Stimulated activated CD4-positive, alpha-beta T cell treated with anti-CD3 and anti-CD28 coated beads, Interleukin-2, amount 100 ng/mL, for 4 hours (primary cell): ENCODE data around the gene SLC39A11.

Experiments
- DNase-seq: peaks from one replicate; pipeline ENCODE4 v3.0.0-alpha.2; 2020; ENCODE audit warnings: low read depth

SLC39A11 gene

DNA sequence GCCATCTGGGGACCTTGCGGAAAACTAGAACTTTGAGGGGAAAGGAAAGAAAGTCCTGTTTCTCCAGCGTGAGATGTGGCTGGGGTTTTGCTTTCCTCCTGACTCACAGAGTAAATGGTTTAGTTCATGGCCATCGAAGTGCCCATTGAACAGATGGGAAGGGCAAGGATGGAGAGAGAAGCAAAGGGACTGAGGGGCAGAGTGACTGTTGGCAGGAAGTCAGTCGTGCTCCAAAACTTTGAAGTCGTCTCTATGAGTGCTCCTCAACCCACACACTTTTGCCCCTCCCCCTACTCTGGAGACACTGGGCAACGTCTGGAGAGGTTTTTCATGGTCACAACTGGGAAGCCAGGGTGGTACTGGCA lies 476.9 kb downstream of the SLC39A11 start:
- no peak for DNase-seq

DNA sequence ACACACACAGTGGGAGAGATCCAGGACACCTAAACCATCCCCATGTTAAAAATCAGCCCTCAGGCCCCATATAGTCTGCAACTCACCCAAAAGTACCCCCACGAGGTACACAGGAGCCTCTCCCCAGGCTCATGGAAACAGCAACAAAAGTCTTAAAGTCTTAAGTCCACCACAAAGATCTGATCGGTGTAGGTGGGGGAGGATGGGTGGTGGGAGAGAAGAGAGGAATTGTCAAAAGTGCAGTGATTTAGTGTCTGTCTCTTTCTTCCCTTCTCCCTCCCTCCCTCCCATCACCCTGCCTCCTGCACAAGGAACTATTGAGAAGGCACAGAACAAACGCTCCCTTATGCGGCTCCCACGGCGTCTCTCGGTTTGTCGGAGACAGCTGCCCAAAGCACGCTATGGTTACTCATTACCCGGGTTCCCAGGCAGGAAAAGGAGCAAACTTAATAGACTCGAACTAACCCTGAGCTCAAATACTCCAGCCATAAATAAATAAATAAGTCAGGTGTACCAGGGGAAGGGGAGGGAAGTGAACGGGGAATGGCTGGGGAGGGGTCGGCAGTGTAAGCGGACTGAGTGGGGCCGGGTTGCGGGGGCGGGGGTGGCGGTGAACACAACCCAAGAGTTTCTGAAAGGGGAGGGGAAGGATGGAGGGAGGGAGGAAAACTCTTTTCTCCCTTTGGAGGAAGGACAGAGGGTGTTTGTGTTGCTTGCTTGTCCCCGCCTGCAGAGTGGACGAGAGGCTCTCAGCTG lies 477.4 kb downstream of the SLC39A11 start:
- no peak for DNase-seq

DNA sequence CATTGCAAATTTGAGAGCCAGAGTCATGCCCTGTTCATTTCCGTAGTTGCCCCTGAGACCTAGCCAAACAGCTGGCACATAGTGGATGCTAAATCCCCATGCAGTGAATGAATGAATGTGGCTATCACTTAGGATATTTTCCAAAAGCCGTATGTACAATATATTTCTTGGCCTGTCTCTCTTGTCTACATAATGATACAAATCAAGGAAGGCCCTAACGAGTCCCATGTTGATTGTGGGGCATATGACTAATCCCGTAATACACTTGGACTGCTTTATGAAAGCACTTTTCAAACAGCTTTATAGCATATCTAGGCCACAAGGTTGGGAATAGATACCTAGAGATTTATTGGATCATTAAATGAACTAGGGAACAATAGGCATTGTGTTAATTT lies 478.0 kb downstream of the SLC39A11 start:
- DNase-seq: no peak

DNA sequence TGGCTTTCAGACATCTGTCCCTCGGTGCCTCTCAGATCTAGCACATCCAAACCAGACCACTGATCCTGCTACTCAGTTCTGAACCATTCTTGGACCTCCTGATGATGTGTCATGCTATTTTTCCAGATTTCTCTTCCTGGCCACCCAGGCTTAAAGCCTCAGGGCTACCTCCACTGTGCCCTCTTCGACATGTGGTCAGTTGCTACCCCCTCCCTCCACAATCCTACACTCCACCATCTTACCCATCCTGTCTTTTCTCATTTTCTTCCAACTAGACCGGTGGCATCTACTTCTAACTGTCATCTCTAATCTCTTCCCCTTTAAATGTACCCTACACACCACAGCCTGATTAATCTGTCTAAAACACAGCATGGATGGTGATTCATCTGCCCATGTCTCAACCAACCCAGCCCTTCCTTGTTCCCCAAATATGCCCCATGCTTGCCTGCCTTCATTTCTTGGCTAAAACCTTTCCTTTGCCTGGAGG lies 478.6 kb downstream of the SLC39A11 start:
- DNase-seq: no peak

DNA sequence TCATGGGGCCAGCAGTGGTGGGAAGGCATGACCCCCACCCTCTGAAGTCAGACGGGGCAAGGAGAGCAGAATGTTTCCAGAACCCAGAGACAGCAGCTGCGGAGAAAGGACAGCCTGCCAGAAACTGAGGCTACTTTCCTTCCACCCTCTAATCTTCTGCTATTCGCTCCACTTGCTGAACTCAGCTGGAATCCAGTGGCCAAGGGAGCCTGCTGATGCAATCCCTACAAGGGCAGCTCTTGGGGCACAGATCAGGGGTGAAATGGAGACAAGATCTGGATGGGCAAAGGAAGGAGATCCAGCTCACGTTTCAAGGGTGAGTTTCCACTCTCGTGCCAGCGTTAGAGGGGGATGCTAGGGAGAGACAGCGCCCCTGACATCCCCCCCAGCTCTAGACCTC lies 479.1 kb downstream of the SLC39A11 start:
- DNase-seq: no peak

DNA sequence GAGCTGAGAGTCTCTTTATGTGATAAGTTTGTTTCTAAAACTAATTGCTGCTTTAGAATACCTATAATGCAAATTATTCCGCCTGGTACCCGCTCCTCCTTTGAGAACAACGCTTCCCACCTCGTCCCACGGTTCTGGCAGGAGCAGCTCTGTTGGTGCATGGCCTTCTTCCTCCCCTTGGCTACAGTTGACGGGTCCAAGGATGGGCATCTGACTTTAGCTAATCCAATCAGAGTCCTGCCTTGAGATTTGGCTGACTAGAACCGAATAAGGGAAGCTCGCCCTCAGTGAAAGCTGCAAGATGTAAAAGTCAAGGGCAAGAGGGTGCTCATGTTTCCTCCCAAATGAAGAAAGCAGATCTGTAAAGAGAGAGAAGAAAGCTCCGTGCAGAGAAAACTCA lies 481.3 kb downstream of the SLC39A11 start:
- no peak for DNase-seq

DNA sequence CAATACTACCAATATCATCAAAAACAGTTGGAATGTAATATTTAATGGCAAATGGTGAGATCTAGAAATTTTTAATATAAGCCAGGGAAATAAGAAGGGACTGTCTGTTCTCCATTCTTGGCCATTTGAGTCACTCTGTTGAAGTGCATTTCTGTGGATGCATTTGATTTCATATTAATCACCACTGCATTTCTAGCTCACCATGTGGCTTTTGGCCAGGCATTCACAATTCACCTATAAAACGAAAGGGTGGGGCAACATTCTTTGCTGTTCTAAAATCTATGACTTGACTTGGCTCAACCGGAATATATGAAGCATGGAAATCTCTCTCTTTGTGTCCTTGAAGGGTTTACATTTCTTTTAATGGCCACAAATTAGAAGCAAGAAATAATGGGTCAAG lies 483.0 kb downstream of the SLC39A11 start:
- no peak for DNase-seq

DNA sequence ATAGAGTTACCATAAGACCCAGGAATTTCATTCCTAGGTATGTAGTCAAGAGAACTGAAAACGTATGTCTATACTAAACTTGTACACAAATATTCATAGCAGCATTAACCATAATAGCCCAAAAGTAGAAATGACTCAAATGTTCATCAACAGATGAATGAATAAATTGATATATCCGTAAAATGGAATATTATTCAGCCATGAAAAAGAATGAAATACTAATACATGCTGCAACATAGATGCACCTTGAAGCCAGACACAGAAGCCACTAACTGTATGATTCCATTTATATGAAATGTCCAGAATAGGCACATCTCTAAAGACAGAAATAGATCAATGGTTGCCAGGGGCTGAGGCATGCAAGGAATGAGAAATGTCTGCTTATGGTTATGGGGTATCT lies 484.1 kb downstream of the SLC39A11 start:
- DNase-seq: no peak

DNA sequence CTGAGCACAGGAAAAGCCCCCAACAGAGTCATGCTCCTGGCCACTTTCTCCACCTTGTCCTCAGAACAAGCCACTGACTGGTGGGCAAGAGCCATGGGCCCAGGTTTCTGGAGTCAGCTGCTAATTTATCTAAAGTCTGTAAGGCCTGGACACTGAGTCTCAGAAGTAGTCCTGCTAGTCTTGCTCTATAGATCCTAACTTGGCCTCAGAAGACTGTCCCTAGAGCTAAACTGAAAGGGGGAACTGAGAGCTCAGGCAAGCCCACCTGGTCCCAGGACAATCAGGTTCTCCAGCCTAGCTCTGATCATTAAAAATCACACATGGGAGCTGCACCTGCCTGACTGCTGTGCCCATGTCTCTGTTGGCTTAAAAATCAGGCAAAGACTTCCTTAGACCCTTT lies 485.8 kb downstream of the SLC39A11 start:
- DNase-seq: no peak

DNA sequence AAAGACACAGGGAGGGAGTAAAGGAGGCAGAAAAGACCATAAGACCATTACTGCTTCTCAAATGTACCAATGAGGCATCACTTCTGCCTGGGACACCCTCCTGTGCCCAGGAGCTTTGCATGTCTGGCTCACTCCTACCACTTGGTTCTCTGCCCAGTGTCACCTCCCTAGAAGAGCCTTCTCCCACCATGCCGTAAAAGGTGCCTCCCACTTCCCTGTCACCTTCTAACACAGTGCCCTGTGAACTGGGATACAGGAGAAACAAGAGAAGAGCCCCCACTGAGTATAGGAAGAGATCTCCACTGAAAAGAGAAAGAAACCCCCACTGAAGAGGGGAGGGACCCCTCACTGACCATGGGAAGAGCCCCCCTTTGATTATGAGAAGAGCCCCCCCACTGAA lies 486.9 kb downstream of the SLC39A11 start:
- no peak for DNase-seq

DNA sequence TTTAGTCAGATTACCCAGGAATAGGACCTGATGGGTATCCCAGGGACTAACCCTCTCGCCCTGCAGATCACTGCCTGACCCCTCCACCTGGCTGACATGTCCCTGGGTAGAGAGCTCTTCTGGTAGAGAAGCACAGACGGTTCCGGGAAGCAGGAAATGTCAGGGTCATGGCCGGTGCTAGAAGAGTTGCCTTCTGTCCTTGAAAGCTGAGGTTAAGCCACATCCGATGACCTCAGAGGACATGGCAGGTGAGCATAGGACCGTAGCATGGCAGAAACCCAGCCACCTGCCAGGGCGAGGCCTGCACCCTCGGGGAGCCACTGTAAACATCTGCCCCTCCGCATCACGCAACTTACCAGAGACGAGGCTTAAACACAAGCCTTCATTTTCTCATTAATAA lies 488.0 kb downstream of the SLC39A11 start:
- no peak for DNase-seq

DNA sequence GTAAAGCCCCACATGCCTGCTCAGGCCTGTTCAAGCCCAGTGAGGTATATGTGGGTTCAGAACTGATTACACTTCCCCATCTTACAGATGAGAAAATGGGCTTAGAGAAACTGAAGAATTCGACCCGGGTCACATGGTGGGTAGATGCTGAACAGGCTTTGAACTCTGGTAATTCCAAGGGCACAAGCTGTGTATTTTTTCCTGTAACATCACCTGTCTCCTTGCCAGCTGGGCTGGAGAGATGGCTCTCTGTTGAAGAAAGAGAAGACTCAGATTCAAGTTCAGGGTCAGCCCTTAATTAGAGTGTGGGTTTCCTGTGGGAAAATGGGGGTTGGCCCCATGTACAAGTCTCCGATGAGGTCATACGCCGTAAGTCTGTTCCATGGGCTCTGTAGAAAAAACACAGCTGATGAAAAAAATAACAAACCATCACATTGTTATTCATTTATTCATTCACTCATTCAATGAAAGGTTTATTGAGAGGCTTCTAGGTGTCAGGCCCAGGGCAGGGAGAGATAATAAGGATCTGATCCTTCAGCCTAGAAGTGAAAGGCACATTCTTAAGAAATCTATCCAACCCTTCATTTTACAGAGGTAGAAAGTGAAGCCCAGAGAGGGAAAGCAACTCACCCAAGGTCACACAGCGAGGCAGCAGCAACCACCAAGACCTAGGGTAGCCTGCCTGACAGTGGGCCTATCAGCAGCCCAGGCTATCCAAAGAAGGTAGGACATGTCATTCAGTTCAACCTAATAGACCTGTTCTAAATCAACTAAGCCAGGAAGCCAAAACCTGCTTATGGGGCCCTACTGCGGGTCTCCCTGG lies 488.9 kb downstream of the SLC39A11 start:
- no peak for DNase-seq

DNA sequence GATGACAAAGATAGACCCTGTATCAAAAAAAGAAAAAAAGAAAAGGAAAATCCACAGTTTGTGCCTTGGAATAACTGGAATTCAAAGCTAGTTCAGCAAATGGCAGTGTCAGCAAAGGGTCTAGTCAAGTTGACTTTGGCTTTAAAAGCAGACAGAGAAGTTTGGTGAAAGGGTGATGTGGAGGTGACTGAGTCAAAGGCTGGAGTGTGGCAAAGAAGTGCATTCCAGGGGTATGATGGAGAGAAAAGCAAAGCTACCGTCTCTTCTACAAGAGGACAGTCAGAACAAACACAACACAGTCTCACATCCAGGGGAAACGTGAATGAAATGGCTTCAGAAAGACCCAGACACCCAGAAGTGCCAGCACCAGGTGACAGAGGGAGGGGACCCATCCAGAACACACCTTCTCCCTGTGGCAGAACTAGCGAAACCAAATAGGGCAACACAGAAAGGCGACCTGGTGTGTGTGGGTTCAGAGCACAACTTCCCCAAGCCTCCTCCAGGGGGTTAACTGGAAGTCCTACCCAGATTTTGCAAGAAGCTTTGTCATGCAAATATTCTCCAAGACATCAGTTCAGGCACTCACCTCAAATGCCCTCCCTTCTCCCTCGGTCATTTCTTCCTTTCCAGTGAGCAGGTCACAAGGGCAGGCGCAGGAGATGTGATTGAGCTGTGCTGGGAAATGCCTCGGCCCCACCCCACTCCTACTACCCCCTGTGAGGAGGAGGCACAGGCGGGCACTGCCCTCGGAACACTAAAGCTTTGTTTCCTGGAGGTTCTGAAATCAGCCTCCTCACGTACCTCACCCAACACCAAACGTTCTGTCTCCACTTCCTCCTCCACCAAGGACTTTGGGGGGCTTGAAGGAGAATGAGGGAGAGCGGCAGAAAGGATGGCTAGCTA lies 489.7 kb downstream of the SLC39A11 start:
- no peak for DNase-seq

DNA sequence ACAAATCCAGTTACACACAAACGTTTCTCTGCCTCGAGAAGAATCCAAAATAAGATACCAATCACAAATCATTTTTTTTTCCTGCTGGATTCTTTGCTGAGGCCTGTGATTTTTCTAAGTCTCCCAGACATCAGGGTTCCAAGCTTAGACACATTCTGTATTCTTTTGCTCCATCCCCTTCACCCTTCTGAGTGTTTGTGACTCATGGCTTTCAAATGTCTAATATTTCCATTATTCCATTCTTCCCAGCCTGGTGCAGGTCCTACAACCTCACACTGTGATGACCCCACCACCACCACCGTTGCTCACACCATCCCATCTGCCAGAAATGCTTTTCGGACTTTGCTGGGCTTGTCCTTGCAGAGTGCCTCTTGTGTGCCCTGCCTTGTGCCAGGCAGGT lies 491.6 kb downstream of the SLC39A11 start:
- no peak for DNase-seq

DNA sequence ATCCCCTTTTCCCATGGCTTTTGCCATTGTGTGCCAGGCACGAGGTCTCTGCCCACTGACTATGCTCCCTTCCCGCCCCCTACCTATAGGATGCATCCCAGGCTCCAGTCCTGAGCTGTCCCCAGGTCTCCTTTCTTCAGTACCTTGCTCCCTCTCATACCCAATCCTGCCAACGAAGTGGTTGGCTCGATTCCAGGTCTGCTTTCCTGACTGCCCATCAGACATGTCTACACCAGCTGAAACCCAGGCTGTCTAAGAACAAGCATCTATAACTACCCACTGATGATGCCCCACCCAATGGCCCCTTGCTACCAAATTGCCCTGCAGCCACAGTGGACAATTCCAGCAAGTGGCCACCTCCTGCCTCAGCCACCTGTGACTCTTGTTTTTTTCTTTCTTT lies 492.6 kb downstream of the SLC39A11 start:
- DNase-seq: no peak

DNA sequence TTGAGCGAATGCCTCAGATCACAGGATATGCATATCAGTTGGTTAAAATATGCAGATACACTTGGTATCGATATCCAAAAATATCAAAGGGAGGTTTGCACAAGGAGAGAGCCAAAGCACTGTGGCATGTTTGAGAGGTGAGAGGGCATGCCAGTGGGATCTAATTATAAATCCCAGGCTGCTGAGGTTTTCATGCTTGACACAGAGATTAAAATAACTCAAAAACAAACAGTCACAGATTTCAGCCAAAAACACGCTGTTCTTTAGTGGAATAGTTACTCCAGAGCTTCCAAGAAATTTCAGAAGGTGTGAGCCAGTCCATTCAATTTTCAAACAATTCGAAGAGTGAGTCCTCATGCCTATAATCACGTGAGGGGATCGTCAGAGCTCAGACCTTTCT lies 493.8 kb downstream of the SLC39A11 start:
- no peak for DNase-seq

DNA sequence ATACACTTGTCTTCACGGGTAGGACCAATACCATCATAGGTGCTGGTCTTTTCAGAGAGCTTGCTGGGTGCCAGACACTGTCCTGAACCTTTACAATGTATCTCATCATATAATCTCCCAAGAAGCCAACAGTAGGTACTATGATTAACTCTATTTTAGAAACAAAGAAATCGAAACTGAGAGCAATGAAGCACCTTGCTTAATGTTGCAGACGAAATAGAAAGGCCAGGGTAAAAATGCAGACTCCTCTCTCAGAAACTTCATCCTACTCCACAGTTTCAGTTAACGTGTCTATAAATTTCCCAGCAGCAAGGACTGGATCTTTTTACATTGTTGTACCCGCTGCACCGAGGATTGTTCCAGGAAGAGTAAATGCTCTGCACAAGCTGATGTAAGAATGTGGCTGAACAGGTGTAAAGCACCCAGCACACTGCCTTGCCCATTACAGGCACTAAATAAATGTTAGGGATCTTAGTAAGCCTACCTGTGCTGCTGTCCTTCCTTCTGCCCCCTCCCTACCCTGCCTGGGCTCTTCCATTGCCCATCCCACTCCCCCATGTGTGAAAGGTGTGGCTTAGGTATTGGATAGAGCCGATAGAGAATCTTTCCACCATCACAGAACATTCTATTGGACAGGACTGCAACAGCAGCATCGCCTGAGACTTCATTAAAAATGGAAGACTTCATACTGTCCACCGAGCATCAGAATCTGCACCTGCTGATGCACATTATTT lies 495.0 kb downstream of the SLC39A11 start:
- DNase-seq: no peak
